SK-N-SH (cell line): ENCODE measurements around the gene GCH1. TPM values are rescaled to one million over a fixed set of nuclear protein-coding genes. Genes with fewer than 3 reads are reported as not detected.

Experiments used
- CTCF ChIA-PET: fragments of 300-600, 350-600 bp; formaldehyde crosslinking; extraction: SDS; loops from one replicate; lab custom pipeline; 2021; lab: Yijun Ruan, JAX
- POLR2A ChIA-PET: fragments of 350-600 bp; sonication (Branson Sonifier 250); formaldehyde crosslinking; extraction: SDS; loops from one replicate; lab custom pipeline; 2020; ENCODE audit warnings: antibody characterized with exemption, inconsistent platforms; lab: Yijun Ruan, JAX
- DNase-seq: peaks from one replicate; pipeline ENCODE4 v3.0.0; 2012
- H2AFZ ChIP-seq: fragments of 200-600 bp; sonication (generic); 2 replicates; pipeline ENCODE4 v1.8.1; 2016; ENCODE audit warnings: antibody characterized with exemption, mild to moderate bottlenecking, low read depth
- H3F3A ChIP-seq: fragments of 200-600 bp; sonication (generic); replicated peaks from 2 replicates; pipeline ENCODE3; 2016; ENCODE audit warnings: antibody characterized with exemption, mild to moderate bottlenecking; ENCODE audit not compliant: insufficient read depth
- H3K27ac ChIP-seq, 2 experiments: fragments of 200-500 bp in 1 of 2; fragments of 200-600 bp in 1 of 2; sonication (Bioruptor generic) in 1 of 2; sonication (generic), shearing (Covaris generic) in 1 of 2; 2 replicates each; pipeline versions ENCODE4 v1.5.1 to v1.6.1; 2014 to 2016; ENCODE audit warnings: low read depth in 2 of 2, inconsistent platforms in 1 of 2, low read length in 1 of 2, mild to moderate bottlenecking in 1 of 2, mixed read lengths in 1 of 2
- H3K27me3 ChIP-seq: fragments of 200-600 bp; sonication (generic), shearing (Covaris generic); 2 replicates; pipeline ENCODE4 v1.6.1; 2016; ENCODE audit warnings: mixed run types; ENCODE audit not compliant: insufficient read depth
- H3K36me3 ChIP-seq, 2 experiments: fragments of 200-500 bp in 1 of 2; fragments of 200-600 bp in 1 of 2; sonication (Bioruptor generic) in 1 of 2; sonication (generic) in 1 of 2; replicated peaks in 1 of 2; 2 replicates each; pipeline versions ENCODE3 to v1.5.1; 2014 to 2016; ENCODE audit warnings: low read length in 1 of 2, mild to moderate bottlenecking in 1 of 2; ENCODE audit not compliant: insufficient read depth in 2 of 2, control insufficient read depth in 1 of 2
- H3K4me1 ChIP-seq, 2 experiments: fragments of 200-500 bp in 1 of 2; fragments of 200-600 bp in 1 of 2; sonication (Bioruptor generic) in 1 of 2; sonication (generic), shearing (Covaris generic) in 1 of 2; 2 replicates each; pipeline versions ENCODE4 v1.5.1 to v1.6.1; 2014 to 2016; ENCODE audit warnings: low read depth in 1 of 2, low read length in 1 of 2, mixed run types in 1 of 2; ENCODE audit not compliant: insufficient read depth in 2 of 2, control insufficient read depth in 1 of 2
- H3K4me2 ChIP-seq: fragments of 200-600 bp; sonication (generic), shearing (Covaris generic); 2 replicates; pipeline ENCODE4 v1.6.1; 2017; ENCODE audit warnings: mixed run types
- H3K4me3 ChIP-seq, 2 experiments: fragments of 200-500 bp in 1 of 2; fragments of 200-600 bp in 1 of 2; sonication (Bioruptor generic) in 1 of 2; sonication (generic), shearing (Covaris generic) in 1 of 2; 2 replicates each; pipeline versions ENCODE4 v1.5.1 to v1.8.1; 2014 to 2016; ENCODE audit warnings: low read depth in 2 of 2, inconsistent platforms in 1 of 2, low read length in 1 of 2, mild to moderate bottlenecking in 1 of 2, mixed read lengths in 1 of 2, moderate library complexity in 1 of 2
- H3K79me2 ChIP-seq: fragments of 200-600 bp; sonication (generic); 2 replicates; pipeline ENCODE4 v1.8.1; 2017; ENCODE audit warnings: mild to moderate bottlenecking; ENCODE audit not compliant: insufficient read depth
- H3K9ac ChIP-seq: fragments of 200-600 bp; sonication (generic); 2 replicates; pipeline ENCODE4 v1.6.1; 2017; ENCODE audit warnings: mixed run types
- H3K9me2 ChIP-seq: fragments of 200-600 bp; sonication (generic); 2 replicates; pipeline ENCODE4 v1.6.1; 2017; ENCODE audit warnings: mixed run types
- H3K9me3 ChIP-seq: fragments of 200-600 bp; sonication (generic); 2 replicates; pipeline ENCODE4 v1.6.1; 2017; ENCODE audit warnings: mixed run types, mild to moderate bottlenecking, moderate library complexity
- H4K20me1 ChIP-seq: fragments of 200-600 bp; sonication (generic); 2 replicates; pipeline ENCODE4 v1.6.1; 2017; ENCODE audit warnings: mild to moderate bottlenecking, mixed run types; ENCODE audit not compliant: insufficient read depth
- CHD2 ChIP-seq: fragments of 150-350 bp; IDR thresholded peaks from 2 replicates; pipeline ENCODE4 v1.6.1; 2018; ENCODE audit warnings: low read length; ENCODE audit not compliant: partially characterized antibody
- ELF1 ChIP-seq: IDR thresholded peaks from 2 replicates; pipeline ENCODE4 v1.4.0; 2012
- EP300 ChIP-seq, 2 experiments: IDR thresholded peaks; 2 replicates each; pipeline versions ENCODE4 v1.4.0 to v1.6.1; 2012; ENCODE audit warnings: borderline replicate concordance in 1 of 2, low read depth in 1 of 2, low read length in 1 of 2
- EZH2phosphoT487 ChIP-seq: fragments of 200-600 bp; sonication (generic); IDR thresholded peaks from 2 replicates; pipeline ENCODE4 v1.6.1; 2017; ENCODE audit warnings: low read depth, mixed run types, mild to moderate bottlenecking, antibody characterized with exemption, moderate library complexity, borderline replicate concordance
- FOSL2 ChIP-seq: IDR thresholded peaks from 2 replicates; pipeline ENCODE4 v1.4.0; 2012; ENCODE audit warnings: low read depth, mild to moderate bottlenecking, moderate library complexity, borderline replicate concordance
- GATA2 ChIP-seq: sonication (generic); formaldehyde crosslinking; IDR thresholded peaks from 2 replicates; pipeline ENCODE4 v1.5.0; 2020; ENCODE audit warnings: mild to moderate bottlenecking, missing genetic modification reagents
- JUND ChIP-seq: IDR thresholded peaks from 2 replicates; pipeline ENCODE4 v1.4.0; 2012
- MEF2A ChIP-seq: IDR thresholded peaks from 2 replicates; pipeline ENCODE4 v1.4.0; 2012; ENCODE audit warnings: low read depth, borderline replicate concordance
- RCOR1 ChIP-seq: fragments of 150-350 bp; IDR thresholded peaks from 2 replicates; pipeline ENCODE4 v1.6.1; 2017; ENCODE audit warnings: antibody characterized with exemption, low read length
- RXRA ChIP-seq: IDR thresholded peaks from 2 replicates; pipeline ENCODE4 v1.4.0; 2012; ENCODE audit warnings: low read depth, mild to moderate bottlenecking, borderline replicate concordance
- SIN3A ChIP-seq: IDR thresholded peaks from 2 replicates; pipeline ENCODE4 v1.6.1; 2012; ENCODE audit warnings: low read depth, mild to moderate bottlenecking, low read length, moderate library complexity, borderline replicate concordance
- SMC3 ChIP-seq: IDR thresholded peaks from 2 replicates; pipeline ENCODE4 v1.6.1; 2012; ENCODE audit warnings: low read depth, low read length, improper control_type of control experiment
- TAF1 ChIP-seq: IDR thresholded peaks from 2 replicates; pipeline ENCODE4 v1.6.1; 2012; ENCODE audit warnings: low read depth, mild to moderate bottlenecking, low read length, moderate library complexity, borderline replicate concordance
- TCF12 ChIP-seq: IDR thresholded peaks from 2 replicates; pipeline ENCODE4 v1.4.0; 2012
- TEAD4 ChIP-seq: IDR thresholded peaks from 2 replicates; pipeline ENCODE4 v1.4.0; 2012; ENCODE audit warnings: mild to moderate bottlenecking, borderline replicate concordance; ENCODE audit not compliant: insufficient read depth
- WGBS: methylation state at CpG from one replicate; pipeline ENCODE4 v1.1.6; 2017; ENCODE audit warnings: low lambda C conversion rate; 5-methylcytosine and 5-hydroxymethylcytosine counted together
- polyA plus RNA-seq, 3 experiments: library from polyadenylated mRNA; depleted of rRNA; stranded (reverse); fragments of >200 nt; gene quantifications; 2 replicates each; pipeline ENCODE4 v1.2.3, GENCODE V29; 2012
- TF ChIP-seq, protein P1 (sequence below): fragments of 150-350 bp; IDR thresholded peaks from 2 replicates; pipeline ENCODE4 v1.6.1; 2017; ENCODE audit warnings: antibody characterized with exemption, low read length, low read depth, borderline replicate concordance
- TF ChIP-seq, protein P2 (sequence below): IDR thresholded peaks from 2 replicates; pipeline ENCODE4 v1.4.0; 2012; ENCODE audit warnings: low read depth, borderline replicate concordance
- TF ChIP-seq, protein P3 (sequence below): IDR thresholded peaks from 2 replicates; pipeline ENCODE4 v1.4.0; 2012; ENCODE audit warnings: low read depth
- TF ChIP-seq, protein P4 (sequence below): fragments of 150-350 bp; IDR thresholded peaks from 2 replicates; pipeline ENCODE4 v1.6.1; 2016; ENCODE audit warnings: mild to moderate bottlenecking, low read depth, low read length

Gene GCH1
- polyA plus RNA-seq, 1 of the 3 experiments (the other 2 are of a cell fraction) = 2.2 TPM

DNA sequence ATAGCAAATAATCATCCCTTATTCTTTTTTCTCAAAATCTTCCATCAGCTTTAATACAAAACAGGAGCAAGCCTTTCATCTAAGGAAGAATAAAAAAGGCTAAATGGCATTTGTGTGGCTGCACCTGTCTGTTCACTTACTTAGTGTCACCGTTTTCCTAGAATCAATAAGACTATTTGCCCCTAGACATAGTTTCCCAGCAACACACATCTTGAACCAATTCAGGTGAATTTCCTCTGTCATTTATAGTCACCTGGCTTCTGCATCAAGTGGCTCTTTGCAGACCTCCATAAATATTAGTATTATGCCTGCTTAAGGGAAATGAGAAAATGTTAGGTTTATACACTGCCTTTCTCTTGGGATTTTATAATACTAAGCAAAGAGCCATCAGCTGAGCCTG, 17.4 kb upstream of the GCH1 start:
- no peak overlapping the region for H3K9ac ChIP-seq
- DNase-seq = no peak
- no peaks in the 10 kb centered on the region for H3K36me3 ChIP-seq
- CTCF ChIA-PET = interaction anchor here (0.6 to 7.3 kb wide), 4 partner anchors 17 to 114 kb away, joined by 3 to 54 read pairs (median 5); partner anchors contain the start of gene GCH1
- H3F3A ChIP-seq = peaks cover 4% of the 10 kb centered on the region
- H3K27me3 ChIP-seq = no peaks in the 10 kb centered on the region
- no peak overlapping the region for H2AFZ ChIP-seq
- H3K4me2 ChIP-seq = no peak overlapping the region
- H3K79me2 ChIP-seq = no peaks in the 10 kb centered on the region
- H3K9me2 ChIP-seq = no peaks in the 10 kb centered on the region
- POLR2A ChIA-PET = interaction anchor here (0.9 kb wide), 1 partner anchor 102 kb away, joined by 4 read pairs; no protein-coding TSS in a partner anchor
- no peak overlapping the region for H3K4me3 ChIP-seq
- TF ChIP-seq, protein P1, sequence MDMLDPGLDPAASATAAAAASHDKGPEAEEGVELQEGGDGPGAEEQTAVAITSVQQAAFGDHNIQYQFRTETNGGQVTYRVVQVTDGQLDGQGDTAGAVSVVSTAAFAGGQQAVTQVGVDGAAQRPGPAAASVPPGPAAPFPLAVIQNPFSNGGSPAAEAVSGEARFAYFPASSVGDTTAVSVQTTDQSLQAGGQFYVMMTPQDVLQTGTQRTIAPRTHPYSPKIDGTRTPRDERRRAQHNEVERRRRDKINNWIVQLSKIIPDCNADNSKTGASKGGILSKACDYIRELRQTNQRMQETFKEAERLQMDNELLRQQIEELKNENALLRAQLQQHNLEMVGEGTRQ = no peak
- TF ChIP-seq ELF1 = no peak
- TF ChIP-seq EP300 (IDR thresholded peaks at IDR 0.05; ENCODE audit: borderline replicate concordance in 1 of 2, low read depth in 1 of 2, low read length in 1 of 2) = 0 out of 4 replicates have a peak, but pooled peaks of 1 of the 2 experiments have one; percentile 19
- no peak for TF ChIP-seq JUND
- TF ChIP-seq, all 33 proteins: peak for 1
- no peaks in the 10 kb centered on the region for H4K20me1 ChIP-seq
- peak overlapping the region in 1 of 2 experiments; percentile 75; a peak in 2 of 4 replicates for H3K27ac ChIP-seq
- no peaks in the 10 kb centered on the region for H3K9me3 ChIP-seq
- peaks cover 0 to 4% of the 10 kb centered on the region in 2 experiments; a peak in 1 of 4 replicates for H3K4me1 ChIP-seq
- 52% methylated on average over 1 of the region's 1 CpG for WGBS

DNA sequence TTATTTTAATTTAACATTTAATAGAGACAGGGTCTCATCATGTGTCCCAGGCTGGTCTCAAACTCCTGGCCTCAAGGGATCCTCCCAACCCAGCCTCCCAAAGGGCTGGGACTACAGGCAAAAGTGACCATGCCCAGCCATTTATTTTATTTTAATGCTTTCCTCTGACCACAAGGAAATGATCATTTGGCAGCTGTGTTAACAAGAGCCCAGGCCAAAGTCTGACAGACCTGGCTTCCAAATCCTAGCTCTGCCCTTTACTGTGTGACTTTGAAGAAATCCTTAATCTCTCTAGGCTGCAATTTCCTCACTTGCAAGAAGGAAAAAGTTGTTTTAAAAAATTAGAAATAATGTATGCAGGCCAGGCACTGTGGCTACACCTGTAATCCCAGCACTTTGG, 16.7 kb upstream of the GCH1 start:
- H2AFZ ChIP-seq = no peak overlapping the region
- H3K27me3 ChIP-seq = no peaks in the 10 kb centered on the region
- no peak overlapping the region for H3K9ac ChIP-seq
- no peak overlapping the region for H3K4me2 ChIP-seq
- no peaks in the 10 kb centered on the region for H3K79me2 ChIP-seq
- no peak overlapping the region for H3K27ac ChIP-seq
- CTCF ChIA-PET = interaction anchor here (0.6 to 7.3 kb wide), 3 partner anchors 16 to 113 kb away, joined by 3 to 54 read pairs (median 7); partner anchors contain the start of gene GCH1
- DNase-seq = no peak
- H3K4me1 ChIP-seq = peaks cover 0 to 4% of the 10 kb centered on the region in 2 experiments; a peak in 1 of 4 replicates
- peaks cover 4% of the 10 kb centered on the region for H3F3A ChIP-seq
- TF ChIP-seq MEF2A = no peak
- TF ChIP-seq, protein P2, sequence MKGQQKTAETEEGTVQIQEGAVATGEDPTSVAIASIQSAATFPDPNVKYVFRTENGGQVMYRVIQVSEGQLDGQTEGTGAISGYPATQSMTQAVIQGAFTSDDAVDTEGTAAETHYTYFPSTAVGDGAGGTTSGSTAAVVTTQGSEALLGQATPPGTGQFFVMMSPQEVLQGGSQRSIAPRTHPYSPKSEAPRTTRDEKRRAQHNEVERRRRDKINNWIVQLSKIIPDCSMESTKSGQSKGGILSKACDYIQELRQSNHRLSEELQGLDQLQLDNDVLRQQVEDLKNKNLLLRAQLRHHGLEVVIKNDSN = no peak
- TF ChIP-seq CHD2 = no peak
- TF ChIP-seq TEAD4 = no peak
- TF ChIP-seq, protein P3, sequence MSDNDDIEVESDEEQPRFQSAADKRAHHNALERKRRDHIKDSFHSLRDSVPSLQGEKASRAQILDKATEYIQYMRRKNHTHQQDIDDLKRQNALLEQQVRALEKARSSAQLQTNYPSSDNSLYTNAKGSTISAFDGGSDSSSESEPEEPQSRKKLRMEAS = no peak
- no peak for TF ChIP-seq RXRA
- TF ChIP-seq, protein P1 = no peak
- no peak for TF ChIP-seq RCOR1
- no peak for TF ChIP-seq TAF1
- TF ChIP-seq FOSL2 = no peak
- TF ChIP-seq, protein P4, sequence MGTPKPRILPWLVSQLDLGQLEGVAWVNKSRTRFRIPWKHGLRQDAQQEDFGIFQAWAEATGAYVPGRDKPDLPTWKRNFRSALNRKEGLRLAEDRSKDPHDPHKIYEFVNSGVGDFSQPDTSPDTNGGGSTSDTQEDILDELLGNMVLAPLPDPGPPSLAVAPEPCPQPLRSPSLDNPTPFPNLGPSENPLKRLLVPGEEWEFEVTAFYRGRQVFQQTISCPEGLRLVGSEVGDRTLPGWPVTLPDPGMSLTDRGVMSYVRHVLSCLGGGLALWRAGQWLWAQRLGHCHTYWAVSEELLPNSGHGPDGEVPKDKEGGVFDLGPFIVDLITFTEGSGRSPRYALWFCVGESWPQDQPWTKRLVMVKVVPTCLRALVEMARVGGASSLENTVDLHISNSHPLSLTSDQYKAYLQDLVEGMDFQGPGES = no peak
- TF ChIP-seq SIN3A = no peak
- no peak for TF ChIP-seq SMC3
- TF ChIP-seq GATA2 = no peak
- TF ChIP-seq EZH2phosphoT487 = no peak
- TF ChIP-seq JUND = no peak
- TF ChIP-seq TCF12 = no peak
- H3K4me3 ChIP-seq = no peak overlapping the region
- POLR2A ChIA-PET = interaction anchor here (0.9 kb wide), 1 partner anchor 101 kb away, joined by 4 read pairs; no protein-coding TSS in a partner anchor
- no peaks in the 10 kb centered on the region for H3K36me3 ChIP-seq
- H3K9me2 ChIP-seq = no peaks in the 10 kb centered on the region
- H3K9me3 ChIP-seq = no peaks in the 10 kb centered on the region
- H4K20me1 ChIP-seq = no peaks in the 10 kb centered on the region
